ENCODE results near the gene PLEKHH2.

The PLEKHH2 gene

DNA sequence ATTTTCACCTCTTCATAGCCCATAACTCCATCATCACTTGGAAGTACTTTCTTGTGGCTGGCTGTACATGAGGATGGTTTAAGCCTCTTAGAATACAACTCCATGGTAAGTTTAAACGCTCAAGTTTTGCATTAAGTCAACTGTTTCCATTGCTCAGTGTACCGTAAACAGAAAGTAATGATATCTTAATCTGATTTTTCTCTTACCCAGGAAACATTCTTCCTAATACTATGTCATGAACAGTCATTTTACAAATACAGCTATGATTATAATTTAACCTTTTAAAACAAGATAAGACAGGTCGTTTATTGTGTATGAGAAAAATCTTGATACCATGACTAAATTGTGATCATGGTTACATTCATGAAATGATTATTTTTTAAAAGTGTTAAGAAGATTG is 125.2 kb downstream of the PLEKHH2 start:
- TF ChIP-seq, protein P1, sequence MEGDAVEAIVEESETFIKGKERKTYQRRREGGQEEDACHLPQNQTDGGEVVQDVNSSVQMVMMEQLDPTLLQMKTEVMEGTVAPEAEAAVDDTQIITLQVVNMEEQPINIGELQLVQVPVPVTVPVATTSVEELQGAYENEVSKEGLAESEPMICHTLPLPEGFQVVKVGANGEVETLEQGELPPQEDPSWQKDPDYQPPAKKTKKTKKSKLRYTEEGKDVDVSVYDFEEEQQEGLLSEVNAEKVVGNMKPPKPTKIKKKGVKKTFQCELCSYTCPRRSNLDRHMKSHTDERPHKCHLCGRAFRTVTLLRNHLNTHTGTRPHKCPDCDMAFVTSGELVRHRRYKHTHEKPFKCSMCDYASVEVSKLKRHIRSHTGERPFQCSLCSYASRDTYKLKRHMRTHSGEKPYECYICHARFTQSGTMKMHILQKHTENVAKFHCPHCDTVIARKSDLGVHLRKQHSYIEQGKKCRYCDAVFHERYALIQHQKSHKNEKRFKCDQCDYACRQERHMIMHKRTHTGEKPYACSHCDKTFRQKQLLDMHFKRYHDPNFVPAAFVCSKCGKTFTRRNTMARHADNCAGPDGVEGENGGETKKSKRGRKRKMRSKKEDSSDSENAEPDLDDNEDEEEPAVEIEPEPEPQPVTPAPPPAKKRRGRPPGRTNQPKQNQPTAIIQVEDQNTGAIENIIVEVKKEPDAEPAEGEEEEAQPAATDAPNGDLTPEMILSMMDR (conservative IDR thresholded peaks at IDR 0.05; ENCODE audit: low read depth, low read length): no peak
- no peak overlapping the region for H3K4me3 ChIP-seq (ENCODE audit: low read length)
- peak; percentile 86 for DNase-seq (ENCODE audit: low read depth)

DNA sequence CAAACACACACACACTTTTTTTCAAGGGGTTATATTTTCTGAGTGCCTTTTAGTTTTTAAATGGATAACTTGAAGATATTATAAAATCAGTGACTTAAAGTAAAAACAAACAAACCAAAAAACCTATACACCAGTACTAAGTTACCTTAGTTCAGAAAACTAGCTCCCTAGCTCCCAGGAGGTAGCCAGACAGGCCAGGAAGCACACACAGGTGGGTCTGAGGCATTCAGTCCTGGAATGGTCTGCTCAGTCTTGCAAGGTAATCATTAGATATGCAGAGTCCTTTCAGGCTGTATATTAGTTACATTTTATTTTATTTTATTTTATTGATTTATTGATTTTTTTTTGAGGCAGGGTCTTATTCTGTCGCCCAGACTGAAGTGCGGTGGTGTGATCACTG is 126.0 kb downstream of the PLEKHH2 start:
- TF ChIP-seq, protein P1 (conservative IDR thresholded peaks at IDR 0.05; ENCODE audit: low read depth, low read length): no peak
- no peak for DNase-seq (ENCODE audit: low read depth)
- H3K4me3 ChIP-seq (ENCODE audit: low read length): no peak overlapping the region

DNA sequence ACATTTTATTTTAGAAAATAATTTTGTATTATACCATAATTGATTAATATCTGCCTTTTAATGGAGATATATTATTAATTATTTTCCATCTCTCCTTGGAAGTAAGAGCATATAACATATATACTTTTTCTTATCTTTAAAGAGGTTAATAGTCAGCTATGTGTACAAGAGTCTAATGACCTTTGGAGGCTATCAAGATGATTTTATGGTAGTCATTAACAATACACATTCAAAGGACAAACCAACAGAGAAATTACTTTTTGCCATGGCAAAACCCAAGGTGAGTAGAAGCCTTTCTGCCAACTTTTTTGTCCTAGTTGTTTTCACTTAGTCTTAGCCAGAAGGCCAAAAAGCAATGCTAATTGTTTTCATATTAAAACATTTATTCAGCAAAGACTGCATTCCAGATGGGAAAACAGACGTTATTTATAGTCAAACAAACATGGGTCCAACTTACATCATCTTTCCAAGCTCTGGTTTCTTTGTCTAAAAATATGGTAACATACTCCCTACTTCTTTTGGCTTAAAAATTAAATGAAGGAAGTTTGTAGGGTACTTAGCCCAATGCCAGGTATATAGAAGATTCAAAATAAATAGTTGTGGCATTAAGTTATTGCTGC is 127.1 kb downstream of the PLEKHH2 start:
- no peak for DNase-seq (ENCODE audit: low read depth)
- TF ChIP-seq, protein P1 (conservative IDR thresholded peaks at IDR 0.05; ENCODE audit: low read depth, low read length): no peak

DNA sequence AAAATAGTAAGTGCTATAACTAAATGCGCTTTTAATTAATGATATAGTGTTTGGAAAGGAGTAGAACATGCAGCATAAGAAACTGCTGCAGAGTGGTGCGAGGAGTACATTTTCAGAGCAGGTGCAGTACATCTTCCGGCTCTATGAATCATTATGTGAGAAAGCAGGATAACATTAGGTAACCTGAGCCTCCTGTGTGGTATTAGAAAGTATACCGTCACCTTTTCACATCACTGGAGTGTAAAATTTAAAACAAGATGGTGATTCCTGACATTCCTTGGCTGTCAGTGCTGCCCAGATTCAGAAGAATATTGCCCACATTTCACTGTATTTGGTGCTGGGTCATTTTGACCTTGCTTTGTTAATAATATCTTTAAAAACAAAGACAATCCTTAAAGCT is 128.9 kb downstream of the PLEKHH2 start:
- H3K4me3 ChIP-seq (ENCODE audit: low read length): no peak overlapping the region
- DNase-seq (ENCODE audit: low read depth): no peak
- TF ChIP-seq, protein P1 (conservative IDR thresholded peaks at IDR 0.05; ENCODE audit: low read depth, low read length): no peak

More for the DNA sequence above, 127.1 kb downstream of the PLEKHH2 start:
- no peak overlapping the region for H3K4me3 ChIP-seq (ENCODE audit: low read length)

DNA sequence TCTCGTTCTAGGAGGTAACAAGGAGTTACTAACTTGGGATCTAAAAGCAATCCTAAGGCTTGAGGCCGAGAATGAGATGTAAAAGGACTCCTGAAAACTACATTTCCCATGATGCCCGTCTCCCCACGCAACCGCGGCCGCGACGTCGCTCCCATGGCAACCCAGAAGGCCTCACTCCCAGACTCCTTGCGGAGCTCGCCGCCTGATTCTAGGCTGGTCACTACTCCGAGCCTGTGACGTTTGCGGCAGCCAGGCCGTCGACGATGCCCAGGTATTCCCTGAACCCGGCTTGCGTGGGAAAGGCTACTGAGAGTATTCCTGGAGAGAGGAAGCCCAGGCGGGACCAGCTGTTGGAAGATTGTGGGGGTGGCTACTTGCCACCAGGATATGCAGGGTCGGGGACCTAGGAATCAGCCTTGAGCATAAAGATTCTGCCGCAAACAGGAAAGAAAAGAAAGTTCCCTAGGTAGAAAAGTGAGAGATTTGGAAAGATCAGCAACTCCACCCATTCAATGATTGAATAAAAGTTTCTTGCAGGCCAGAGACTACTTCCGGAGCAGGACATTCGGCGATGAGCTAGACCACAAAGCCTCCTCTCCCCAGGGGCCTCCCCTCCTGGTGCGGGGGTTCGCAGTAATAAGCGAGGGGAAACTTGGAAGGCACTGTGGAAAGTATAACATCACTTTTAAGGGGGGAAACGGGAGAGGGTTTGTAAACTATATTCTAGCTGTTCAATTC is 137.0 kb downstream of the PLEKHH2 start, which contains the start of gene DYNC2LI1:
Gene DYNC2LI1 (plus strand): TSS at position 164 of the 738 bp plus-strand sequence. CDS start 100 bp downstream, at position 264.
- peak; percentile 71 for DNase-seq (ENCODE audit: low read depth)
- TF ChIP-seq, protein P1 (conservative IDR thresholded peaks at IDR 0.05; ENCODE audit: low read depth, low read length): no peak
- peak within 1 kb of the TSS; percentile 87 for H3K4me3 ChIP-seq (ENCODE audit: low read length)

DNA sequence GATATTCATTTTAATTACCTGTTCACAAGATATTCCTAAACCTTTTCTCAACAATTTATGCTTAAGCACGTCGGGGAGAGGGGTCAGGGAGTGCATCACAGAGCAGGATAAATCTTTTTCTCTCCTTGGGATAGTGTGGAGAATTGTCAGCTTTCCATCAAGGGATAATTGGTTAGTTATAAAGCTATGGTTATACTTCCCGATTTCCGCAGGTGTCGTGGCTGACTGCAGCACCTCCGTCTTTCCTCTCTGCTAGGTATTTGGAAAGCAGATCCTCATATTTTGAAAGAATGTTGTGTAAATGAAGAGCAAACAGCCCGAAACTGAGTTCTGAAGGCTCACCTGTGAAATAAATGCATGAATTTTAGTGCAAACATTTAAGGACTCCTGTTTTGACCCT is 137.6 kb downstream of the PLEKHH2 start:
- TF ChIP-seq, protein P1 (conservative IDR thresholded peaks at IDR 0.05; ENCODE audit: low read depth, low read length): no peak
- no peak for DNase-seq (ENCODE audit: low read depth)
- peak overlapping the region; percentile 87 for H3K4me3 ChIP-seq (ENCODE audit: low read length)

DNA sequence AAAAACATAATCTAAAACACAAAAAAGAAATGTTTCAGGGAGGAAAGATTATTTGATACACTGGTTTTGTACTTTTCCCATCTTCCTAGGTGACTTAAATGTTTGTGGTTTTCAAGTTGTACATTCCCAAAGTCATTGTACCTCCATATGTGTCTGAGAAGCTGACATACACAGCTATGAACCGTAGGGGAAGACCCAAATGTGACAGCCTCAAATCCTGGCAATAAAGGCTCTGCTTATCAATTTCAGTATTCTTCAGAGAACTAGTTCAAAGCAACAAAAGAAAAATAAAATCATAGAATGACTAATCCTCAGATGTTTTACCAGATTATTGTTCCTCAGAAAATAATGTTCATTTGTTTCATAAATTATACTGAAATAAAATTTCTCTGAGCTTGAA is 139.3 kb downstream of the PLEKHH2 start:
- no peak for DNase-seq (ENCODE audit: low read depth)
- TF ChIP-seq, protein P1 (conservative IDR thresholded peaks at IDR 0.05; ENCODE audit: low read depth, low read length): no peak
- no peak overlapping the region for H3K4me3 ChIP-seq (ENCODE audit: low read length)

All from retinal pigment epithelial cell (primary cell).